GM18498 (cell line): ENCODE measurements around the gene COL4A1.

ENCODE experiments used
- ATAC-seq: cut with Tn5 transposase; IDR thresholded peaks from one replicate; pipeline ENCODE4 v1.9.1; 2021; ENCODE audit warnings: mild to moderate bottlenecking, moderate library complexity; ENCODE audit not compliant: unreplicated experiment

COL4A1 gene

DNA sequence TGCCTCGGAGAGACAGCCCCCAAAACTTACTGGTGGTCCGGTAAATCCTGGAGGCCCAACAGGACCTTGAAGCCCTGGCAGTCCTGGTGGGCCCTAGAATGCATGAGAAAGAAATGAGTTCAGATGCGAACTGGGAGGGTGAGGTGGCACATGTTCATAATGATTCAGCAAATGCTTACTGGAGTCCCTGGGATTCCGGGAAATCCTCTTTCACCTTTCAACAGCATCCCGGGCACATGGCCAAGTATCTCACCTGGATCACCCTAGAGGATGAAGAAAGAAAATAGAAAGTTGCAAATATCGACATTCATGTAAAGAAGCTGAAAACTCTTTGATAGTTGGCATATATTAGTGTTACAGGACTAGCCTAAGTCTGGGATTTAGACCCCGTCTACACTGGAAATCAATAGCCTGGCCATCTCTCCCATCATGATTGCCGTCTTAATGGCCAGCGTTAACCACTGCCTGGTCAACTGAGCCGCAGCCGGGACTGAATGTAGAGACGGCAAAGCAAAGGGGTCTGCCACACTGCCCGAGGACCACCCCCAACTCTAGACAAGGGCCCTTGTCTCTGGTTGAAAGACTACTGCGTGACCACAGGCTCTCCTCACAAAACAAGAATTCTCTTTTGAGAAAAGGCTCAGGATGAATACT lies 96.9 kb downstream of the COL4A1 start:
- ATAC-seq: no peak

DNA sequence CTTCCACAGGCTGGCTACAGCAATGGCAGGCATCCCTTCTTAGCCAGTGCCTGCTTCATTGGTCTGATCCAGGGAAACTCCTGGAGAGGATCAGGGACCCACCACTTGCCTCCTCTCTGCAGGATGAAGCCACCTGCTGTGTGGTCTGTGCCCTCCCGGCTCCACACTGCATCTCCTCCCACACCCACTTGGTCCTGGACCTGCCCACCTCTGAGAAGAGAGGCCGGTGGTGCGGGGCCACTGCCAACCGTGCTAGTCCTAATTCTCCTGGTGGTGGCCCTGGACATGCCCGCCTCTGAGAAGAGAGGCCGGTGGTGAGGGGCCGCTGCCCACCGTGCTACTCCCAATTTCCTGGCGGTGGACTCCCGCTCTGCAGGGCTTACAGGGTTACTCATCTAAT lies 98.8 kb downstream of the COL4A1 start:
- no peak for ATAC-seq

DNA sequence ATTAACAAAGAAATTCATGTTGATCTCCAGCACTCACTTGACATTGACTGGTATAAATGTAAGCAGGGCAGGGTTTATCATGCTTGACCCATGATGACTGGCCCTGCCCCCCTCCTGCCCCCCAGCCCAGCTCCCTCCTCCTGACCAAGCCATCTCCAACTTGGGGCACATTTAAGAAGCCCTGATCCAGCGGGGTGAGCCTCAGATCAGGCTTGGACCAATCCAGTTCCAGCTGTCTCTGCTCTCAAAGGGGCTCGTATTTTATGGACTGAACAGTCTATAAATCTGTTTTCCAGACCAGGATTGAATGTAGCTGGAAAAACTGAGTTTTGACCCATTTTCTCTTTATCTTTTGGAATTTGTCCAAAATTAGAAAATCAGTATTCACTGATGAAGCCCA lies 100.0 kb downstream of the COL4A1 start:
- ATAC-seq: no peak

DNA sequence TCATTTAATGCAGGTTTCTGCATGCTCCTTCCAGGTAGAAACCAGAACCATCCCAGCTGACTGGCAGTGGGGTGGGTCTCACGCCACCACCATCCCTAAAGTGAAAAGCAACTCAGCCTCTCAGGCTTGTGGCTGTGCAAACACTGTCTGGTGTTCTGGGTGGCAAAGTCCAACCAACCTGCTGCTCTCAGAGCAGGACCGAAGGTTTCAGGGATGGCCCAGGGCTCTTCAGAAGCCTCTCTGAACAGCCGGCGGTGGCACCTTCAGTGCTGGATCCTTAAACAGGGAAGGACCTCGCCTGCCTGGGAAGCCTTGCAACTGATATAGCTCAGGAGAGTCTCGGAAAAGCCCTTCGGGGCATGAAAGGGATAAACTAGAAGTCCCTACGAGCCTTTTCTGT lies 100.8 kb downstream of the COL4A1 start:
- ATAC-seq: no peak

DNA sequence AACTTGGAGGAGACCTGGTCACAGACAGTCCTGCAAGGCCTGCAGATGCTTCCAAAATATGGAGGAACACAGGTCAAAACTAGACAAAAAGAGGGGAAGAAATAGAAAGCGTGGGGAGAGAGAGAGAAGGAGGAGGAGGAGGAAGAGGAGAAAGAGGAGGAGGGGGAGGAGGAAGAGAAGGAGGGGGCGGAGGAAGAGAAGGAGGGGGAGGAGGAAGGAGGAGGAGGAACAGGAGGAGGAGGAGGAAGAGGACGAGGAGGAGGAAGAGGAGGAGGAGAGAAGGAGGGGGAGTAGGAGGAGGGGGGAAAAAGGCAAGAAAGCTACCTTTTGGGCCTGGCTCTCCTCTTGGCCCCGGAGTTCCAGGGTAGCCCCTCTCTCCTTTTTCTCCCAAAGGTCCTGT lies 105.8 kb downstream of the COL4A1 start:
- no peak for ATAC-seq

DNA sequence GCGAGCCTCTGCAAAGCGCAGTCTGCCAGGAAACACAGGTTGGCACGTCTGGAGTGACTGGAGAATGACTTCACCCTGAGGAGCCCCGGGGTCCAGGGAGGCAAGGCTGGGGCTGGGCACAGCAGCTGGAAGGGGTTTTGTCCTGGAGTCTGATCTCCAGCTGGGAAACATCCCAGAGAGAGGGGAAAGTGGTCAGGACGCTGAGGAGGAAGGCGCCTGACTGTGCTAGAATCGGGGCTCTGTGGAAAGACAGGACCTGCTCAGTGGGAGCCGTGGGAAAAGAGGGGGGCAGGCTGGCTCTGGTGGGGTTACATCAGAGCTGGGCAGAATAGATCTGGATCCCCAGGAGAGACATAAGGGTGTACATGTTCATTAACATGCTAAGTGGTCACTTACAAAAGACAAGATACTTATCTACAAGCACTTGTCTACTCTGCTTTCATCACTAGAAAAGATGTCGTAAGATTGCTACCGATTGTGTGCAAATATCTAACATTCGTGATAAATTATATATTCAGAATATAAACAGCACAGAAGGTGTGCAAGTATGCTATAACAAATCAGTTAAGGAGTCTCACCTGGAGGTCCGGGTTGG lies 106.6 kb downstream of the COL4A1 start:
- no peak for ATAC-seq

DNA sequence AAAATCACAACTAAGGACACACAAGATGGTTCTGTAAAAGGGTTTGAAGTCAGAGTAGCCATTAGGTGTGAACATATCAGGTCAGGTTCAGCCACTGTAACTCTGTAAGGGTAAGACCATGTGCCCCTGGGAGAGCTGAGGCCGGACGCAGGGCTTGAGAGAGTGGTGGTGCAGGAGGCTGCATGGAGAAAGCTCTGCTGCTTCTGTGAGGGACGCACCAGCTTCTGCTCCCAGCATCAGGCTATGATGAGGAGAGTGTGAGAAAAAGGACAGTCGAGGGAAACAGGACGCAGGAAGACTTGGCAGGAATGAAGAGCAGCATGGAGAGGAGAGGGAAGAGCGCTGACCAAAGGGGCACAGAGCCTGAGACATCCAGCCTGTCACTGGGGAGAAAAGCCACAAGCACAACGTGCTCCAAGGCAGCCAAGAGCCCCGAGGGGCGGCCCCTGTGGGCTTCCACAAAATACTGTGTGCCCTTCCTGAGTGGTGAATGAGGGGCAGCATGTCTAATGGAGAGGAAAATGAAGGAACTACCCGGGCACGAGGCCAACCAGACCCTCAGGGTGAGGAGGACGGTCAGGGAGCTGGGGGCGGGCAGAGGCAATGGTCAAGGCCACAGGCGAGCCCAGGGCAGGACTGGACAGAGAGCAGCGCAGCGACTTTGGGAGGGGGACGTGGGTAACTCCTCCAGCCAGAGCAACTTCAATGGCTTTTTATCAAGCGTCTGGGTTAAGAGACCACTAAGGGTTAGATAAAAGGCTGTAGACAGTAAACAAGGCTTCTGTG lies 107.7 kb downstream of the COL4A1 start:
- no peak for ATAC-seq

DNA sequence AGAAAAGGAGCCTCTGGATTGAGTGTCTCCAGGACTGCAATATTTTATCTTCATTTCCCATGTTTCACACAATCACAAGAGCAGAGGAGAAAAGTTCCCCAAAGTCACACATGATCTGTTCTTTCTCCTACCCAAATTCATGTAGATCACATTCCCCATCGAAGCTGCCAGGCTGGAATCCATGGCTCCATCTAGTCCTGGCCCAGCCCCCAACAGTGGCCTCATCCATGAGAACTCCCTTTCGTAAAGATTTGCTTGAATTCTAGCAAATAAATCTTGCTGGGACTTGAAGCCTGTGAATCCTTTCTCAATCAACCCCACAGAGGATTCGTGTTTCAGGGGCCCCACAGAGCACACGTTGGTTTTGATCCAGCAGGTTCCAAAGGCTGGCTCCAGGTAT lies 109.5 kb downstream of the COL4A1 start:
- ATAC-seq: no peak

DNA sequence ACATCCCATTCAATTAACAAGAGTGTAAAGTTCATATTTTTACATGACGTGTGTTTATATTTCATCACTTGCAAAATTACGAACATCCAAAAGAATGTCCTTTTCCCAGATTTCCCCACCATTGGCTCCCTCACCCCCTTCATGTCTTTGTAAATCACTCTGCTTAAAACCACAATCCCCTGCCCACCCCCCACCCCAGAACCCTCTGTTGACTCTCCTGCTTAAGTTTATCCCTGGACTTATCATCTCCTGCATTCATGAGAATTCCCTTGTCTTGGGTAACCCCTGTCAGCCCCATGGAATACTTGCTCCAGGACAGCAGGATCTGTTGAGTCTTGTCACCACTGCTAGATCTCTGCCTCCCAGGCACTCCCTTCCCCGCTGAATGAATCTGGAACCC lies 109.9 kb downstream of the COL4A1 start:
- no peak for ATAC-seq

DNA sequence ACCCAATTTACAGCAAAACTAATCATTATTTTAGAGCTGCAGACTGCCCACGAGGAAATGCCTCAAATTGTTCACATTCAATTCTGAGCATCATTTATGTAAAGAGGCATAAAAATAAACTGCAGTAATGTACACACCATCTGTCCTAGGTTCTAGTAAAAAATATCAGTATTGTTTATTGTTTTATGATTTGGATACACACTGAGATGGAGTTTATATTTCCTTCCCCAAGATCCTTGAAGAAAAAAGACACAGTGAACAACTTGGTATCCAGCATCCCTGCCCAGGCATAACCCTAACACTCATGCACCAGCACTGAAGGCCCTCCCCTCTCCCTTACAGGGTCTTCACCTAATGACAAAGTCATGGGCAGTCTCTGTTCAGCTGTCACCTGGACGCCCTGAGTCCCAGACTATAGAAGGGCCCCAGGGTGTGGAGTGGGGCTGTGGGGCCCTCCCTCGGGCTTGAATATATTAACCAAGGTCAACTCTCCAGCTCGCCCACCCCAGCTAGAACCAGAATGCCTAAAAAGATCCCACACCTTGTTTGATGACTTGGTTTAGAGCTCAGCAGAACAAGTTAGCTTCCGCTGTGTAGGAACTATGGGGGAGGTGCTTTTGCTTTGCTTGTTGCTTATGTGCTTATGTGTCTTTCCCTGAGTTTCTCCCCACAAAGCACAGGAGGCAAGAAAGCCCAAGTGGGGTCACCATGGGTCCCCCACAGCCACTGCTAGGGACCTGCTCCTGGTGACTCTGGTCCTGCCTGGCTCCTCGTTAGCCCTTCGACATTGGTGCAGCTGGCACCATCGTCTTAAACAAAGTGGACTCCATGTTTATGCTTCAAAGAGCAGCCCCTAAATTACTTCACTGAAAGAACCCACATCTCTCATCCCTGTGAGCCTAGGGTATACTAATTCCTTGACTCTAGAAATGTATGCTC lies 111.1 kb downstream of the COL4A1 start:
- no peak for ATAC-seq

DNA sequence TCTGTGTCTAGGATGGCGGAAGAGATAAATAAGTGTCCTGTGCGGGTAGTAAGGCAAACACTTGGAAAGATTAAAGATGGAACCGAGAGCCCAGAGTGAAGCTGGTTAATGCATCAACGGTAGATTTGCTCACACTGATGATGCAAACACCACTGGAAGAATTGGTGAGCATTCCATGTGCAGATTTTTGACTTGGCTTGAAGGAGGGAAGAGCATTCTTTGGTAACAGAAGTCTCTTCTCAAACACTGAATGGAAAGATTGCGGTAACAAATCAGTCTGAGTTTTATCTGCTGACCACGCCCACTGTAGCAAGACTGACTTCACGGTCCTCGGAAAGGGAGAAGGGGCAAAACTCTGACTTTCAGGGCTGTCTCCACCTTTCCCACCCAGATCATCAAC lies 112.5 kb downstream of the COL4A1 start:
- no peak for ATAC-seq

DNA sequence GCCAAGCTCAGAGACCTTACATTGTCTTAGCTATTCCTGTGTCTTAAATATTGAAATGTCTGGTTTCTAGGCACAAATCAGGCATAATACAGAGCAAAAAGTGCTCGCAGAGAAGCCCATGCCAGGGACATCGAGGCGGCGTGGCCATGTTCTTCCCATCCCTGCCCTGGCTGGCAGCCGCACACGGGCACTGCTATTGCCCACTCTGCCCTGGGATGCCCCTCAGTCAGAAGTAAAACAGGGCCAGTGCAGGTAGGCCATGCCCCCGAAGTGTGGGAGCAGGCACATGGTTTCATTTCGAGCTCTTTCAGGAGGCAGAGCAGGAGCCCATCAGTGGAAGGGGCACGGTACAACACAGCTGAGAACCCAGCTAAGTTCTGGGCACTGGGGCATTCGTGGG lies 113.5 kb downstream of the COL4A1 start:
- ATAC-seq: no peak

DNA sequence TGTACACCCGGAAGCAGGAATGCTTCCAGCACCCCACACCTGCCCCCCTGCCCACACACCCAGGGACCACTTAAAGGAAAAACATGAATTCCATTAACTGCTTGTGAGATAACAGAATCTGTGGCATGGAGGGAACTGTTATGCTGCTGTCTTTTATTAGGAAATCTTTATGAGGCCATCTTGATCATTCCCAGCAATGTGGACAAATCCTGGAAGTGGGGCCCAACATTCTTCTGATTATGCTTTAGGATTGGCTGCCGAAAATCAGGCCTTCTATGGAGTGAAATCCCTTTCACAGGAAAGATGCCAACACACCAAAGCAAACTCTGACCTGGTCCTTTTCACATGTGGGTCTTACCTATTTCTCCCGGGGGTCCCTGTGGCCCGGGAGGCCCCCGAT lies 114.5 kb downstream of the COL4A1 start:
- no peak for ATAC-seq

DNA sequence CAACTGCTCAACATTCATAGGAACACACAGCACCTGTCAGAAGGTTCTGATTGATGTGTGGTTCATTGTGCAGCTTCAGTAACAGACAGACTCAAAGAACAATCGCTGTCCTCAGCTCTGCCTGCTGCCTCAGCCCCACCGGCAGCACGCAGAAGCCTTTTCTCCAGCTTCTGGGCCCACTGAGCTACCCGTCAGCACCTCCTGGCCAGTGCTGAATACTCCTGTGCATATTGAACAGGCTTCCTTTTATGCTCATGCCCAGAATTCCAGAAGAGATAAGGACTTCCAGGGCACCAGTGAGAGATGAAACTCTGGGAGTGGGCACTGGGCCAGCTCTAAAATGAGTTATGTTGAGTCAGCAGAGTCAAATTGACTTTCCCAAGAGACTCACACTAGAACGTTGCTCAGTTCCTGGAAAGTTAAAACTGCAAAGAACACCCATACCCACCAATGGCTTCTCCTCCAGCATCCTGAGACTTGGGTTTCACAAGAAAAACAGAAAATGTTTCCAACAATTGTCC lies 119.3 kb downstream of the COL4A1 start:
- no peak for ATAC-seq

DNA sequence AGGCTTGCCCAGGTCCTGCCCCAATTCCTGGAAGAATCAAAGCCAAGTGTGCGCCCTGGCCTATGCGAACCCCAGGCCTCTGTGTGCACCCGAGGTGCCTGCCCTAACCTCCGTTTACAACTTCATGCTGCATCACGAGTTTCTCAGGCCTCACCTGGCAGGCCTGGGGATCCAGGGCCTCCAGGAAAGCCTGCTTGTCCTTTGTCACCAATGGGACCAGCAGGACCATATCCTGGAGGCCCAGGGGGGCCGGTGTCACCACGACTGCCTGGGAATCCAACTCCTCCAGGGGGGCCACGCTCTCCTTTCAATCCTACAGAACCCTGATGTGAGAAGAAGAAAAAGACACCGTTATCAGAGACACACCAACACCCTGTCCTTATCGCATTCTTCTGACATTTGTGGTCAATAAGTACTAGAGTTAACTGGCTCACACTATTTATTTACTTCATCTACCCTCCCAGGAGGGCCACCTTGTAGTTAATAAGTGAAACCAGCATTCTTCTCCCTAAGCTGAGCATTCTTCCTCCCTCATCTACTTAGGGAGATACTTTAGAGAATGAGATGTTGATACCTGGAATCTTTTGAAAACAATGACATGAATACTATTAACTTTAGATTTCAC lies 120.6 kb downstream of the COL4A1 start:
- ATAC-seq: no peak

DNA sequence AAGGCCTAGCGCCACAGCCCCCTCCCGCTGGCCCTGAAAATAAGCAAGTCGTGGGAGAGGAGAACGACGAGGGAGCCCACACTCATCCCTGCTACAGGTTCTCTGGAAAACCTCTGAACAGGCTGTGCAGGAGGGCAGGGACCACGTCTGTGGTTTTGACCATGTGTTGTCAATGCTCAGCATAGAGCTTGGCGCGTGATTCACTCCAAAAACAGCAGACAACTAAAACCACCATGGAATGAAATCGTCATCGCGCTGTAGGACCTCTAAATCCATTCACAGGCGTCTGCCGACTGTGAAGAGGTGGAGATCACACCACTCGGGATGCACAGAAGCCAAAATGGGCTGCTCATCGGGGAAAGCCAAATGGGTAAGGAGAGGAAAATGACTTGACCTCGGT lies 121.3 kb downstream of the COL4A1 start:
- no peak for ATAC-seq

DNA sequence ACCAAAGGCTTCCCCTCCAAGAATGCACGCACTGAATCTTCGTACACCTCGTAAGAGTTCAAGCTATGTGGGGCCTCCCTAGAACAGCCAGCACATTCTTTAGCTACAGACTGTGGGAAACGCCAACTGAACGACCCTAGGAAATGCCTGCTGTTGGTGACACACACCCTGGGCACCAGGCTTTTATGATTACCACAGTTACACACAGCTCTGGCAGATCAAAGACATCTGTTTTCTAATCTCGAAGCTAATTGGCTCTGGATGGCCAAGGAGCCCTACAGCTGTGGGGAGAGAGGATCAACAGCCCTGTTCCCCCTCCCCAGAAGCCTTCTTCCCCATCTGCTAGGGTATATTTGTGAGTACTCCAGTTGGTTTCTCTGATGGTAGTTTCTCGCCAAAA lies 123.0 kb downstream of the COL4A1 start:
- no peak for ATAC-seq

DNA sequence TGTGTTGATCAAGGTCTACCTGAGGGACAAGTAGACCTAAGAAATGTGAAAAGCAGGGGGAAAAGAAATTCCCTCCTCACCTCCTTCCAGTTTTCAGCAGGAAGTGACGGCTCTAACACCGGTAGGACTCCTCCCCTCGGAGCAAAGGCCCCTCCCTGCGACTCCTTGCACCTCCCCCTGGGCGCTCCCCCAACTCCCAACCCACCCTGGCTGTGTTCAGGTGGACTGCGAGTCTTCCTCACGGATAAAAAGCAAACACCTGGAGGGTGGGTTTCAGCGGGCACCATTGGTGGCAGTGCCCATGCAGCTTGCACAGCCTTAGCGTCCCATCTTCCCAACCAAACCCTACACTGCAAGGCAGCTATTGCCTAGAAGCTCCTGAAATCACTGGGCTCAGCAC lies 124.5 kb downstream of the COL4A1 start:
- ATAC-seq: no peak

DNA sequence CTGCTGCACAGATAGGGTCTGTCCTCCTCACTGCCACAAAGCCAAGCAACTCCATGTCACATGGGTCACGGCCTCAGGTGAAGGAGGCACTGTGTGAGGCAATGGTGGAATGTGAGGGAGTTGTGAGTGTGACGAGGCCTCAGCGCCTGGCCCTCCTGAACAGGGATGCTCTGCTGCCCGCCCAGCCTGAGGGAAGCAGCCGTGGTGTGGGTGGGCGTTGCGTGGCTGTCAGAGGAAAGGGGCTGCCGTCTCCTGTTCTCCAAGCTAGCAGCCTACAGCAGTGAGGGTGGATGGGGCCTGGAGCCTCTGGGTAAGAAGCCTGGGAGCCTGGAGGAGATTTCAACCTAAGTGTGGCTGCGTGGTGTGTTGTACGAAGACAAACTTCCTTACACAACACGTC lies 125.0 kb downstream of the COL4A1 start:
- ATAC-seq: no peak

DNA sequence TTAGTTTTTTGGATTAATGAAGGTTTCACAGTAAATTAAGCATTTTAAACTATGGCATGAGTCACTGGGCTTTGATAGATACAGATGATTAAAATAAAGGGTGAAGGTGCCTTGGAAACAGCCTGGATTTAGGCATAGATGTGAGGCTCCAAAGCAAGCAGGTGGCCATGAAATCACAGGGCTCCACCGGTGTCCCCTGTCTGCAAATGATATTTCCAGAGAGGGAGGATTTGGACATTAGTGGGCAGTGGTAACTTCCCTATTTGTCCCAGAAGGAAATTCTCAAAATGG lies 127.2 kb downstream of the COL4A1 start:
- no peak for ATAC-seq
